Heart right ventricle (tissue), 16 donors: Measurements from ENCODE around the gene CCDC80. TPM values are rescaled to one million over a fixed set of nuclear protein-coding genes. Genes with fewer than 3 reads are reported as not detected.

Source experiments
- ATAC-seq, 8 donors: fragments of 200-7000 bp; cut with Tn5 transposase; one replicate each; pipeline ENCODE4 v1.9.1; 2020; ENCODE audit warnings: mild to moderate bottlenecking in 8 of 8, moderate library complexity in 8 of 8, moderate number of reproducible peaks in 1 of 8
- DNase-seq, 2 donors: peaks; one replicate each; pipeline ENCODE4 v3.0.0-alpha.2; 2020
- H3K27ac ChIP-seq, 10 donors: fragments of 200-600 bp; sonication (generic) in 2 of 10; one replicate each; pipeline versions ENCODE4 v1.5.0 to v1.8.0; 2020 to 2022; ENCODE audit warnings: mild to moderate bottlenecking in 3 of 10
- H3K27me3 ChIP-seq, 7 donors: fragments of 200-600 bp; one replicate each; pipeline ENCODE4 v1.8.0; 2021 to 2022; ENCODE audit warnings: mild to moderate bottlenecking in 2 of 7
- H3K36me3 ChIP-seq, 9 donors: fragments of 200-600 bp; sonication (generic) in 1 of 9; one replicate each; pipeline versions ENCODE4 v1.5.0 to v1.8.0; 2020 to 2022; ENCODE audit warnings: mild to moderate bottlenecking in 2 of 9
- H3K4me1 ChIP-seq, 9 donors: fragments of 200-600 bp; sonication (generic) in 1 of 9; one replicate each; pipeline versions ENCODE4 v1.5.0 to v1.8.0; 2020 to 2022; ENCODE audit warnings: mild to moderate bottlenecking in 4 of 9
- H3K4me3 ChIP-seq, 10 donors: fragments of 200-600 bp; sonication (generic) in 2 of 10; one replicate each; pipeline versions ENCODE4 v1.5.0 to v1.8.0; 2020 to 2022; ENCODE audit warnings: mild to moderate bottlenecking in 7 of 10, moderate library complexity in 2 of 10
- H3K9me3 ChIP-seq, 11 donors: fragments of 200-600 bp in 10 of 11; sonication (generic) in 2 of 11; one replicate each; pipeline versions ENCODE4 v1.5.0 to v1.8.0; 2013 to 2022; ENCODE audit warnings: mild to moderate bottlenecking in 2 of 11, control low read depth in 1 of 11, moderate library complexity in 1 of 11
- CTCF ChIP-seq, 9 donors: fragments of 200-600 bp; sonication (generic) in 2 of 9; IDR thresholded peaks; one replicate each; pipeline versions ENCODE4 v1.5.0 to v1.8.0; 2021 to 2022; ENCODE audit warnings: antibody characterized with exemption in 9 of 9, mild to moderate bottlenecking in 5 of 9, moderate library complexity in 1 of 9
- WGBS, 2 donors: extraction: QIAGEN DNeasy Blood & Tissue Kit; methylation state at CpG; one replicate each; pipeline ENCODE4 v1.1.7; 2013; ENCODE audit warnings: inconsistent platforms in 1 of 2; 5-methylcytosine and 5-hydroxymethylcytosine counted together
- intact Hi-C, 10 donors: fragments of 100-400 bp; cut with DNase I; formaldehyde crosslinking; loops; one replicate each; pipeline versions ENCODE4 v1.11.1 to v1.14.2; 2022
- polyA plus RNA-seq, 2 donors: library from polyadenylated mRNA; stranded (reverse); fragments of 200-250 nt; gene quantifications; one replicate each; pipeline ENCODE4 v1.2.3, GENCODE V29; 2013
- total RNA-seq, 10 donors: library from RNA; stranded (reverse); fragmentation: NEBNext Ultra II Directional in 3 of 10; extraction: Animal tissue kit (Norgen Biotek cat#: 25700) in 3 of 10; gene quantifications; one replicate each; pipeline versions ENCODE4 v1.2.1 to v1.2.4, GENCODE V29; 2021 to 2023
- donor health status: Arrhythmogenic right ventricular cardiomyopathy.
- donor health status: ischemic (EF 13 %, LVEDD 7.1; RV severe dilation, severe dysfunction).
- donor health status: healthy with polysubstance abuse.
- donor health status: DM: no; HTN: yes; CAD: no.
- donor health status: DM: no; HTN: no; CAD: no.
- donor health status: ischemic (EF 25% LVEDD 6.9; RV normal size, moderate dysfunction).
- donor health status: ischemic (EF 25% LVEDD 5.7; RV mildly dilated, moderate dysfunction).
- donor health status: healthy.
- donor health status: DM: yes; HTN: yes; CAD: no.
- donor health status: Ischemic cardiomyopathy.
- donor health status: ischemic (EF 35%, LVEDD 5.7; RV mildly dilated, moderate dysfunction).
- donor health status: nonischemic (EF 11% LVEDD 7.7; RV severe dilation, severe dysfunction).
- donor health status: DM: yes; HTN: yes; CAD: no.
- donor health status: PGD.
- donor health status: ischemic (EF 29% LVEDD 5.4; RV normal size, mild dysfunction).
- donor health status: nonischemic (EF 23%, LVEDD 6.1; RV moderate dilation, normal function).

Gene CCDC80
- total and polyA plus RNA-seq, 12 donors, result 19.8 to 223 (median 87.1) TPM

GRCh38 chr3:112579232-112579631 lies 61.7 kb downstream of the CCDC80 start:
- no peak for TF ChIP-seq CTCF (IDR thresholded peaks at IDR 0.05)
- intact Hi-C loops, result no loop called here
- Histone ChIP-seq H3K36me3 (peaks cover 0 to 90% (median 14%) of the 10 kb centered on the region in 9 donors), H3K27me3 (no peaks in the 10 kb centered on the region), H3K4me1 (peaks cover 0 to 16% (median 0%) of the 10 kb centered on the region in 9 donors), H3K27ac (peak overlapping the region in 2 of 10 donors; percentile 20 to 48), H3K9me3 (no peaks in the 10 kb centered on the region), H3K4me3 (no peak overlapping the region)
- 92 to 96% methylated on average over 3 of the region's 3 CpGs for WGBS, 2 donors
- no peak for ATAC-seq
- DNase-seq, result no peak

GRCh38 chr3:112572701-112573100 lies 68.2 kb downstream of the CCDC80 start:
- 93 to 96% methylated on average over 1 of the region's 1 CpG for WGBS, 2 donors
- peak overlapping the region in 1 of 10 donors; percentile 23 for H3K27ac ChIP-seq

GRCh38 chr3:112569265-112569664 lies 71.7 kb downstream of the CCDC80 start:
- 56 to 59% methylated on average over 1 of the region's 1 CpG for WGBS, 2 donors
- Histone ChIP-seq H3K27me3 (no peaks in the 10 kb centered on the region), H3K36me3 (peaks cover 0 to 94% (median 16%) of the 10 kb centered on the region in 9 donors), H3K9me3 (no peaks in the 10 kb centered on the region), H3K4me1 (peaks cover 0 to 19% (median 0%) of the 10 kb centered on the region in 9 donors), H3K27ac (peak overlapping the region in 1 of 10 donors; percentile 5), H3K4me3 (no peak overlapping the region)
- DNase-seq (no peak), ATAC-seq (no peak)
- intact Hi-C loops, result no loop called here
- no peak for TF ChIP-seq CTCF (IDR thresholded peaks at IDR 0.05)

More at GRCh38 chr3:112572701-112573100, 68.2 kb downstream of the CCDC80 start:
- H3K4me3 ChIP-seq, result no peak overlapping the region
- DNase-seq (no peak), ATAC-seq (no peak)
- no peaks in the 10 kb centered on the region for H3K27me3 ChIP-seq
- intact Hi-C loops, result no loop called here
- no peaks in the 10 kb centered on the region for H3K9me3 ChIP-seq
- no peak for TF ChIP-seq CTCF (IDR thresholded peaks at IDR 0.05)
- peaks cover 0 to 92% (median 12%) of the 10 kb centered on the region in 9 donors for H3K36me3 ChIP-seq
- H3K4me1 ChIP-seq, result peaks cover 0 to 19% (median 0%) of the 10 kb centered on the region in 9 donors

- ATAC-seq (no peak), DNase-seq (no peak)
- Histone ChIP-seq H3K9me3 (no peaks in the 10 kb centered on the region), H3K4me3 (no peak overlapping the region), H3K4me1 (peaks cover 0 to 20% (median 2%) of the 10 kb centered on the region in 9 donors), H3K36me3 (peaks cover 0 to 94% (median 16%) of the 10 kb centered on the region in 9 donors), H3K27me3 (no peaks in the 10 kb centered on the region), H3K27ac (no peak overlapping the region)
- 88 to 91% methylated on average over 2 of the region's 2 CpGs for WGBS, 2 donors
- no peak for TF ChIP-seq CTCF (IDR thresholded peaks at IDR 0.05)
- intact Hi-C loops, result no loop called here
Measured at GRCh38 chr3:112568642-112569041, 72.3 kb downstream of the CCDC80 start.
